Peyer's patch (tissue), 4 donors: ENCODE results near the gene POLR3H.

Source experiments
- POLR2A ChIP-seq, 2 donors: fragments of 450-650 bp; IDR thresholded peaks; one replicate each; pipeline ENCODE4 v1.5.1; 2017; ENCODE audit warnings: antibody characterized with exemption in 2 of 2, mild to moderate bottlenecking in 2 of 2, moderate library complexity in 2 of 2
- TF ChIP-seq, protein P1 (sequence below), 6 experiments: fragments of 450-650 bp in 4 of 6; fragments of 200-600 bp in 2 of 6; sonication (generic) in 1 of 6; IDR thresholded peaks; one replicate each; pipeline ENCODE4 v1.5.1; 2017 to 2019; ENCODE audit warnings: antibody characterized with exemption in 6 of 6, mild to moderate bottlenecking in 3 of 6, moderate library complexity in 1 of 6

DNA sequence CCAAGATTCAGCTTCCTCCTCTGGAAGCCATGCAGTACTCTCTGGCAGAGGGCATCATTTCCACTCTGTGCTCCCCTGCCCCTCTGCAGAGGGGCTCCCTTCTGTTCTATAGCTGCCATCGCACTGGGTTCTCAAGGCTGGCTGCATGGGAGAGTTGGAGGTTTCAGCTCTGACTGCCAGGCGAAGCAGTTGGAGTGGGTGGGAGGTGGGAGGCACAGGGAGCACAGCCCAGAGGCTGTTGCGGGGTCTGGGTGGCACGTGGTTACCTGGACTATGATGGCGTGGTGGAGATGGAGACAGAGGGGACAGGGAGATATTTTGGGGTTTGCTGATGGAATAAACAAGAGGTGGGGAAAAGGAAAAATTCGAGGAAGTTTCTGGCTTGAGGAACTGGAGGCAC, 40.6 kb upstream of the POLR3H start:
- TF ChIP-seq, protein P1, sequence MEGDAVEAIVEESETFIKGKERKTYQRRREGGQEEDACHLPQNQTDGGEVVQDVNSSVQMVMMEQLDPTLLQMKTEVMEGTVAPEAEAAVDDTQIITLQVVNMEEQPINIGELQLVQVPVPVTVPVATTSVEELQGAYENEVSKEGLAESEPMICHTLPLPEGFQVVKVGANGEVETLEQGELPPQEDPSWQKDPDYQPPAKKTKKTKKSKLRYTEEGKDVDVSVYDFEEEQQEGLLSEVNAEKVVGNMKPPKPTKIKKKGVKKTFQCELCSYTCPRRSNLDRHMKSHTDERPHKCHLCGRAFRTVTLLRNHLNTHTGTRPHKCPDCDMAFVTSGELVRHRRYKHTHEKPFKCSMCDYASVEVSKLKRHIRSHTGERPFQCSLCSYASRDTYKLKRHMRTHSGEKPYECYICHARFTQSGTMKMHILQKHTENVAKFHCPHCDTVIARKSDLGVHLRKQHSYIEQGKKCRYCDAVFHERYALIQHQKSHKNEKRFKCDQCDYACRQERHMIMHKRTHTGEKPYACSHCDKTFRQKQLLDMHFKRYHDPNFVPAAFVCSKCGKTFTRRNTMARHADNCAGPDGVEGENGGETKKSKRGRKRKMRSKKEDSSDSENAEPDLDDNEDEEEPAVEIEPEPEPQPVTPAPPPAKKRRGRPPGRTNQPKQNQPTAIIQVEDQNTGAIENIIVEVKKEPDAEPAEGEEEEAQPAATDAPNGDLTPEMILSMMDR (IDR thresholded peaks at IDR 0.05) = no peak
- no peak for TF ChIP-seq POLR2A (IDR thresholded peaks at IDR 0.05)
